ENCODE data around the gene DDC. TPM values are rescaled to one million over a fixed set of nuclear protein-coding genes. Genes with fewer than 3 reads are reported as not detected.

Gene DDC
- total RNA-seq, 1 donor from 2014 or later, result not detected

DNA sequence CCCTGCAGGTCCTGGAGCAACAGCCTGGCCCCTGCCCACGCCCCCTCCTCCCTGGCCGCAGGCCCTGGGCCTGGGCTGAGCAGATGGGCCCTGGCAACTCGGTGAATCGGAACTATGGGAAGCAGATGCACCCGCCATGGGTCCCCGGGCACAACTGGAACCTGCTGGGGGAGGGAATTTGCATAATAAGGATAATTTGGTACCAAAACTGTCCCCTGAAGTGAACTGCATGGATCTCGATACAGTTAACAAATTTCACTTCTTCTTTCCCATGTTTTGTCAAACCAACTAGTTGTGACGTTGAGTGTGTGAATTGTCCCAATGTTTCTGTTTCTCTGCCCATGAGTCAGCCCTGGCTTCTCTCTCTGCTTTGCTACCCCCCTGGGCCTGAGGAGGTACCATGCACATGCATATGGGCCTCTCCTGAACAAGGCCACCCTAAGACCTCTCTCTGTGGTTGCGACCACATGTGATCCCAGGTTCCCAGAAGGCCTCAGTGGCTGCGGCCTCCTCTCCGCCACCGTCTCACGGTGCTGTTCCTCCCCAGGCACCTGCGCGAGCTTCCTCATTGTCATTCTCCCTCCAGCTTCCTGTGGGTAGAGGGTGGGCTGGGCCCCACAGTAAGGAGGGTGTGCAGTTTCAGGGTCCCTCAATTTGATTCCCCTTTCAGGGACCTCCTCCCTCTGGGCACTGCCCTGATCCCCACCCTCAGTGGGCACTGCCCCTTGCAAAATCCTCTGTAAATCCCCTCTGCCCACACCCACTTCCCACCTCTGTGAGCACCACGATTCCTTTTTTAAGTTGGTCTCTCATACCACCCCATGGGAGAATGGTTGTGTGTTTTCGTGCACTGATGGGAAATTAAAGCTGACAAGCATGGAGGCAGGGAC, 155.1 kb downstream of the DDC start:
- DNase-seq (ENCODE audit: low spot score in 2 of 2), result no peak
- Histone ChIP-seq H3K27me3 (no peaks in the 10 kb centered on the region), H3K9me3 (no peaks in the 10 kb centered on the region), H3K36me3 (no peaks in the 10 kb centered on the region), H3K4me3 (no peak overlapping the region), H3K4me1 (no peaks in the 10 kb centered on the region), H3K27ac (no peak overlapping the region)
- intact Hi-C loops (cut with DNase I), result no loop called here
- TF ChIP-seq, protein P1, sequence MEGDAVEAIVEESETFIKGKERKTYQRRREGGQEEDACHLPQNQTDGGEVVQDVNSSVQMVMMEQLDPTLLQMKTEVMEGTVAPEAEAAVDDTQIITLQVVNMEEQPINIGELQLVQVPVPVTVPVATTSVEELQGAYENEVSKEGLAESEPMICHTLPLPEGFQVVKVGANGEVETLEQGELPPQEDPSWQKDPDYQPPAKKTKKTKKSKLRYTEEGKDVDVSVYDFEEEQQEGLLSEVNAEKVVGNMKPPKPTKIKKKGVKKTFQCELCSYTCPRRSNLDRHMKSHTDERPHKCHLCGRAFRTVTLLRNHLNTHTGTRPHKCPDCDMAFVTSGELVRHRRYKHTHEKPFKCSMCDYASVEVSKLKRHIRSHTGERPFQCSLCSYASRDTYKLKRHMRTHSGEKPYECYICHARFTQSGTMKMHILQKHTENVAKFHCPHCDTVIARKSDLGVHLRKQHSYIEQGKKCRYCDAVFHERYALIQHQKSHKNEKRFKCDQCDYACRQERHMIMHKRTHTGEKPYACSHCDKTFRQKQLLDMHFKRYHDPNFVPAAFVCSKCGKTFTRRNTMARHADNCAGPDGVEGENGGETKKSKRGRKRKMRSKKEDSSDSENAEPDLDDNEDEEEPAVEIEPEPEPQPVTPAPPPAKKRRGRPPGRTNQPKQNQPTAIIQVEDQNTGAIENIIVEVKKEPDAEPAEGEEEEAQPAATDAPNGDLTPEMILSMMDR (IDR thresholded peaks at IDR 0.05), result no peak

Other genes starting within 250 kb of the DDC start
- 0.32 TPM for gene FIGNL1, start 115.1 kb downstream of the DDC start, total RNA-seq
- gene GRB10, start 217.5 kb upstream of the DDC start, total RNA-seq, result 53.4 TPM